Urothelium cell line (cell line): ENCODE results near the gene PLXNA4.
"Not testable (repeated sequence)": the region's sequence is repeated elsewhere in the genome, so short reads cannot be mapped to it uniquely, and the experiment has no call there.

Experiments
- DNase-seq: peaks from one replicate; pipeline ENCODE4 v3.0.0; 2011; ENCODE audit warnings: low spot score, mixed read lengths
- FAIRE-seq: peaks from 2 replicates; lab custom pipeline; 2011; peaks lifted over from hg19 to GRCh38; lab: Jason Lieb, UNC

The PLXNA4 gene, protein sequence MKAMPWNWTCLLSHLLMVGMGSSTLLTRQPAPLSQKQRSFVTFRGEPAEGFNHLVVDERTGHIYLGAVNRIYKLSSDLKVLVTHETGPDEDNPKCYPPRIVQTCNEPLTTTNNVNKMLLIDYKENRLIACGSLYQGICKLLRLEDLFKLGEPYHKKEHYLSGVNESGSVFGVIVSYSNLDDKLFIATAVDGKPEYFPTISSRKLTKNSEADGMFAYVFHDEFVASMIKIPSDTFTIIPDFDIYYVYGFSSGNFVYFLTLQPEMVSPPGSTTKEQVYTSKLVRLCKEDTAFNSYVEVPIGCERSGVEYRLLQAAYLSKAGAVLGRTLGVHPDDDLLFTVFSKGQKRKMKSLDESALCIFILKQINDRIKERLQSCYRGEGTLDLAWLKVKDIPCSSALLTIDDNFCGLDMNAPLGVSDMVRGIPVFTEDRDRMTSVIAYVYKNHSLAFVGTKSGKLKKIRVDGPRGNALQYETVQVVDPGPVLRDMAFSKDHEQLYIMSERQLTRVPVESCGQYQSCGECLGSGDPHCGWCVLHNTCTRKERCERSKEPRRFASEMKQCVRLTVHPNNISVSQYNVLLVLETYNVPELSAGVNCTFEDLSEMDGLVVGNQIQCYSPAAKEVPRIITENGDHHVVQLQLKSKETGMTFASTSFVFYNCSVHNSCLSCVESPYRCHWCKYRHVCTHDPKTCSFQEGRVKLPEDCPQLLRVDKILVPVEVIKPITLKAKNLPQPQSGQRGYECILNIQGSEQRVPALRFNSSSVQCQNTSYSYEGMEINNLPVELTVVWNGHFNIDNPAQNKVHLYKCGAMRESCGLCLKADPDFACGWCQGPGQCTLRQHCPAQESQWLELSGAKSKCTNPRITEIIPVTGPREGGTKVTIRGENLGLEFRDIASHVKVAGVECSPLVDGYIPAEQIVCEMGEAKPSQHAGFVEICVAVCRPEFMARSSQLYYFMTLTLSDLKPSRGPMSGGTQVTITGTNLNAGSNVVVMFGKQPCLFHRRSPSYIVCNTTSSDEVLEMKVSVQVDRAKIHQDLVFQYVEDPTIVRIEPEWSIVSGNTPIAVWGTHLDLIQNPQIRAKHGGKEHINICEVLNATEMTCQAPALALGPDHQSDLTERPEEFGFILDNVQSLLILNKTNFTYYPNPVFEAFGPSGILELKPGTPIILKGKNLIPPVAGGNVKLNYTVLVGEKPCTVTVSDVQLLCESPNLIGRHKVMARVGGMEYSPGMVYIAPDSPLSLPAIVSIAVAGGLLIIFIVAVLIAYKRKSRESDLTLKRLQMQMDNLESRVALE (N-terminal part only)

DNA sequence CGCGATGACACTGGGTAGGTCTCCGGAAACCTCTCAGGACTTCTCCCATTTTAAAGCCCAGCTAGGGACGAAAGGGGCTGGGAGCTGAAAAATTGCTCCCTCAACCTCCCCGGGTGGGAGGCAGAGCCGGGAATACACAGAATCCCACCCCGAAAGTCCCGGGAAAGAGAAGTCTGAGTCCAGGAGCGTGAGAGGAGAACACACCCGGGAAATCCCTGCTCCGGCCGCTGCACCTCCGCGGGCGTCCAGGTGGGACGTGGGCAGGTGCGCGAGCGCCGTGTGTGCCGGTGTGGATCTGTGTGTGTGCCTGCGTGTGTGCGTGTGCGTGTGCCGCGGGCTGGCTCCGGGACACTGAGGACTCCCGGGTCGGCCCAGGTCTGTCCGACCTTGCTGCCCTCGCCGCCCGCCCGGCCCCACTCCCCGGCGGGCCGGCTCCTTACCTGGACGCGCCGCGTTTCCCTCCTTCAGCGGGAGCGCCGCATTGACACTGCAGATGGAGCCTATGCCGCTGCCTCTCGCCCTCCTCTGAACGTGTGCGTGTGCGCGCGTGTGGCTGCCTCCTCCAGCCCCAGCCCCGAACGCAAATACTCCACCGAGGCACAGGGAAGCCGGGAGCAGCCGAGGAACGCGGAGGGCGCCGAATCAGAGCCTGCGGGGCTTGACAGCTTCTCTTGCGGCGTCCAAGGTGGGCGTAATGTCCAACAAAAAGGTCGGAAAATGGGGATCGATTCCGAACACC, at the start of gene PLXNA4:
Gene PLXNA4 (minus strand): TSS at position 489 of the 739 bp plus-strand sequence. CDS start 67,777 bp downstream, outside the sequence.
- FAIRE-seq: no peak
- DNase-seq: no peak

DNA sequence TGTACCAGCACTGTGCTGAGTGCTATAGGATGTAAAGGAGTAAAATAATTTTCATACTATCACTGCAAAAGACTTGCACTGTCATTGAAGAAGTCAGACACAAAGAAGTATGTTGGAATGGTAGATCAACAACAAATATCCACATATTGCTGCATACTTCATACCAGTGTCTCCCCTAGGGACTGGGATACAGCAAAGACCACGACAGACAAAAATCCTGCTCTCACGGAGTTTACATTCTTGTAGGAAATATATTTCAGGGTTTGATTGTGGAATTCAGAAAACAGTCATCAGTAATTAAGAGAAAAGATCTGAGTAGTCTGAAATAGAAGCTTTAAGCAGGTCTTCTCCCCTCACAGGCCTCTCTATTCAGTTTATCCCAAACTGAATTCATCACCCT, 49.4 kb upstream of the PLXNA4 start:
- no peak for FAIRE-seq
- no peak for DNase-seq

DNA sequence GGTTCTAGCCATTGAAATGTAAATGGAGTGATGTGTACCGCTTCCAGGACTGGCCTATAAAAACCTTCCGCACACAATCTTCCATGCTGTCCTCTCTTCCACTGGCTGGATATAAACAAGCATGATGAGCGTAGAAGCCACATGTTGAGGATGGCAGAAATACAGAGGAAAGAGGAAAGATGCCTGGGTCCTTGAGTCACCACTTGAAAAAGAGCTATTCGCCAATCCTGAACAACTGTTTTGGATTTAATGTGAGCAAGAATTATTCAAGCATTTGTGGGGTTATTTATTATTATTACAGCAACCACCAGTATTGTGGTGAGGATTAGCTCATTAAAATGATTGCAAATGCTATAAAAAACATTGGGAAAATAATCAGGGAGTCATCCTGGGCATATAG, 45.8 kb upstream of the PLXNA4 start:
- DNase-seq (no peak), FAIRE-seq (no peak)

DNA sequence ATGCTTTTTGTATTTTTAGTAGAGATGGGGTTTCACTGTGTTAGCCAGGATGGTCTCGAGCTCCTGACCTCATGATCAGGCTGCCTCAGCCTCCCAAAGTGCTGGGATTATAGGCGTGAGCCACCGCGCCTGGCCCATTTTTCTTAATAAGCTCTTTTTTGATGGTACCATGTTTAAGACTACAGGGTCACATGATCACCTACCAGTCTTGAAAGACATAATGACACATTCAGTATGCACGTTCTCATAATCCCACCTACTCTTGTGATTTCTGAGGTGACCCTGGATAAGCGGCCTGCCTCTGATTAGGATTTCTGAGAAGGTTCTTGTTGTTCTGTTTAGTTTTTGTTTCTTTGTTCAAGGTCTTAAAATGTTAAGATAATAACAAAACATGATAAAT, 43.7 kb upstream of the PLXNA4 start:
- FAIRE-seq (no peak), DNase-seq (no peak)

DNA sequence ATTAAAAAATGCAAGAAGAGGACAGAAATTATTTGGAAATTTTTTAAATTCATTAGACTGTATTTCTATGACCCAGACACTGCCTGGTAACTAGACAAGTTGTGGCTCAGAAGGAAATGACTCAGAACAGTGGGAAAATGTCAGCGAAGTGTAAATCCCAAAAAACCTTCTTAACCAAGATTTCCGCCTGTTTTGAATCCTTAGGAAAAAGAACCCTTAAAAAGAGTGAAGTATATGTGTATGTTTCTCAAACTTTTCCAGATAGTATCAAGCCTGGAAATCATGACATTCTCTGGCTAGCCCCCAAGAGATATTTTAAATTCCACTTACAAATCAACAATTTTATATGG, 42.7 kb upstream of the PLXNA4 start:
- FAIRE-seq (no peak), DNase-seq (peak; percentile 5)

DNA sequence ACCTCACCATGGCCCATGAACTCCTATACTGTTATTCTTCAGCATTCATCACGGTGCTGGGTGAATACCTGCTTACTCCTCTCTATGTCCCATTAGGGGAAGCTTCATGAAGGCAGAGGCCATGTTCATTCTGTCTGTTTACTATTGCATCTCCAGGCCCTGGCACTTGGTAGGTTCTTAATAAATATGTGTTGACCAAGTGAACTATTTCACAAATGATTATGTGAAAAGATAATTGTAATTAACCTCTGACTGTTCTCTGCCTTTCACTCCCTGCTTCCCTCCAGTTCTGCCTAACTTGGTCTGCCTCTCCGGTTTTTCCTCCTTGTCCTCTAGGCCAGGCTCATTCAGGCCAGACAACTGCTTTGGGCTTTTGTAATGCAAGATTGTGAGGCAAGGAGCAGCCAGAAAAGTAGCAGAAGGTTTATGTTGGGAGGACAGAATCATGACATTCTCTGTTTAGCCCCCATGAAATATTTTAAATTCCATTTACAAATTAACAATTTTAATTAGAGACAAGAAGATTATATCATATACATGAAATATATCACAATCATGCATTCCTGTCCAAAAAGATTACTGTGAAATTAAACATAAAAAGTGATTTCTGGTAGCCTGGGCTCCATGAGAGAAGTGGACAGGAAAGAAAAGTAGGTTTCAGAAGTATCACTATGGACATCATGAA, 42.1 kb upstream of the PLXNA4 start:
- FAIRE-seq (no peak), DNase-seq (no peak)

DNA sequence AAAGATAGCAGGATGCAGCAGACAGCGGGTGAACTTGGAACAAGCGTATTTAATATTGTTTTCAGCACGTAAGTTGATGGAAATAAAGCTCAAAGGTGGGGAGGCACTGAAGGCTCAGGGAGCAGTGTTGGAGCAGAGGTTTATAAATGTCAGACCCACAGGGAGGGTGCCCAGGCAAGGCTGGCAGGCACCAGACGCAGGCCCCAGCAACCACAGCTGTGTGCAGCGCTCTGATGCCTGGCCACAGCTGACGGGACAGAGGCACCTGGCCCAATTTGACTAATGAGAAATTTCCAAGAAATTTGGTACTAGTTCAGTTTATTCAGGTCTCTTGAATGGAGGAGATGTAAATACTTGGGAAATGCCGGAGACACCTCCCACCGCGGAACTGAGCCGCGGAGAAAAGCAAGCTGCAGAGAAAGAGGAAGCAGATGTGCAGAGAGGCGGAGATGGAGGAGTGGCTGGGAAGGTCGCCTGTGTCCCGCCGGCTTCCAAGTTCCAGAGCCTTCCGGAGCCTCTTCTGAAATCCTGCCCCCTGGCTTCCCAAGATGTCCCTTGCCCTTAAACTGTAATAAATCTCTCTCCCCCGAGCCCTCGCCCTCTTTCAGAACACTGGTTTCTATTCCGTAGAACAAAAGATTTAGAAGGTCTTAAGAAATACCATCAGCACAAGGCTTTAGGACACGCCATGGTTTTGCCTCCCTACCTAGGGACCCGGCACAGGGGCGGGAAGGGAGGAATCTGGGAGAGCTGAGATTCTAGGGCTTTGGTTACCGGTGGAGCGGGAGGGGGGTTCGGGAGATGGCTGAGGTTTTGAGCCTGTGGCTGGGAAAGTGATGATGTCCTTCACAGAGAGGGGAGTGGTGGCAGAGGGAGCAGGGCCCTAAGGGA, 38.4 kb upstream of the PLXNA4 start:
- FAIRE-seq: no peak

DNA sequence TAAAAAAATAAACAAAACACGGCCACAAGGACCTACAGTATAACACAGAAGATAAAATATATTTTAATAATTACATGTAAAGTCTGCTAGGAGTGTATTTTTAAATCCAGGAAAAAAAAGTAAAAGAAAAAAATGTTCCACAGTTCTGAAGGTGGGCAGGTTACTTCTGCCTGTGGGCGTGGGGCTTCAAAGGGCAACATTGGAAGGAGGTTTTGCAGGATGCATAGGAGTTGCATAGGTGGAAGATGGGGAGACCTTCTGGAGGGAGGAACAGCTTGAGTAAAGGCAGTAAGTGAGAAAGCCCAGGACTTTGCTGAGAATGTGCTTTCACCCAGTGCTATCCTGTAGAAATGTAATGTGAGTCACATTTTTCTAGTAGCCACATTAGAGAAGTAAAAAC, 37.5 kb upstream of the PLXNA4 start:
- FAIRE-seq (no peak), DNase-seq (no peak)

More for the DNA sequence above, 38.4 kb upstream of the PLXNA4 start:
- peak; percentile 6 for DNase-seq

DNA sequence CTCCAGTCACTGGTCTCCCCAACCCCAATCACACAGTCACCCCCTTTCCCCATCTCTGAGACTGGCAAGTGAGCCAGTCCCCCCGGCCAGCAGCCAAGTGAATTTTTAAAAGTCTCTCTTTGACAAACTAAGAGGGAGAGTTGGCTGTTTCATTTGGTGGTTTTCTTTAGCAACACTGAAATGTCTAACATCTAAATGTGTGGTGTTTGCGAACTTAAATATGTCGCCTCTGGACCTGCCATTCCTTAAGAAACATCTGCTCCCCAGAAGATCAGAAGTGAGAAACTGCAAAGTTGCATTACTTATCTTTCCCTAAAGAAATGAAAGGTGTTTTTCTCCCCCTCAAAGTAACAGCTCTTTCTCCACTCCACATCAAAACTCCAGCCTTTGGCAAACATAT, 34.7 kb upstream of the PLXNA4 start:
- no peak for DNase-seq
- FAIRE-seq: no peak

DNA sequence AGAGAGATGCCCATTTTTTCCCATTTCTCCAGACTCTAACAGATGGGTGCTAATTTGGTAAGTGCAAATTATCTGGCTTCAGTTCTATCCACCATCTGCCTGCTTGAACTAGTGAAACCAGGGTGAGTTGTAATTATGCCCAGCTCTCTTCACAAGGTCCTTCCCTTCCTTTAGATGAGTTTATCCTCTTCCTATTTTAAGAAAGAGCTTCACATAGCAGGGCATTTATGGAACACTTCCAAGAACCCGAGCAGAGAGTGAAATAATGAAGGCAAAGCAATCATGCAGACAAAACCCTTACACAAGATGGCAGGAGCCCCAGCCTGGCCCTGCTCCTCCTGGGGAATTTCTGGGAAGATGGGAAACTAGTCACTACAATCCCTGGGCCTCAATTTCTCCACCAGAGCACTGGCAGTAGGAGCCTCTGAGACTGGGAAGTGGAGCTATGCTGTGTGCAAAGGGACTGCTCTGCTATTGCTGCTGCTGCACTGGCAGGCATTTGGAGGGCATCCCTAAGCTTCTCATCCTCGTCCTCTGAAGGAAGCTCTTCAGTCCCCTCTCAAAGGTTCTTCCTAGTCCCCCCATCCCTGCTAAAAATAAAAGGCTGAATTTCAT, 33.7 kb upstream of the PLXNA4 start:
- FAIRE-seq: no peak
- DNase-seq: no peak

DNA sequence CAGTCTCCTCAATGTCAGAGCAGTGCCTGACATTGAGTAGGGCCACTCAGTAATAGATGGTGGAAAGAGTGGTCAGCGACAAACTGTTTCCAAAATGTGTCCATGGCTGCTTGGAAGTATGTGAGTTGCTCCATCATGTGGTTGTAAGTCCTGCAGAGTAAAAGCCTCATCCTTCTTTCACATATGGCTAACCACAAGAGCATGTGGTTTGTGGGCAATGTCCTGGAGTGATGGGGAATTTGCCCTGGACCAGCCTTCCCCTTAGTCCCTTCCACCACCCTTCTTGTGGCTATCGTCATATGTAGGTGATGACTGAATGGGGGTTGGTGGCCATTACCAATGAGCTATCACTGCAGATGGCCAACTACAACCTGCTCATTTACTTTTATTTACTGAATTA, 33.0 kb upstream of the PLXNA4 start:
- FAIRE-seq (no peak), DNase-seq (no peak)

DNA sequence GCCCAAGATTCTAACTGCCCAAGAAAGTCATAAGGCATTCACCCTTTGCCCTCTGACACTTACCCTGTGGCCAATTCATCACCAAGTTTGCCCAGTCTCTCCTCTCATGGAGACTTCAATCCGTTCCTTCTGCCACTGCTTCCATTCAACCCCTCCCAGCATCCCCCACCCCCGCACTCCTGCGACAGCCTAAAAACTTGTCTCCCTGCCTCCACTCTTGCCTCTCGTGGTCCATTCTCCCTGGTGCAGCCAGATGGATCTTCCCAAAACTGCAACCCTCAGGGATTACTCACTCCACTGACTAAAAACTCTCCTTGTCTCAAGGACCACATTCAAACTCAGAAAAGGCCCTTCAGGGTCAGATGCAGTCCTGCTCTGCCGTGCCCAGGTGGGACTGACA, 32.3 kb upstream of the PLXNA4 start:
- FAIRE-seq (no peak), DNase-seq (no peak)

DNA sequence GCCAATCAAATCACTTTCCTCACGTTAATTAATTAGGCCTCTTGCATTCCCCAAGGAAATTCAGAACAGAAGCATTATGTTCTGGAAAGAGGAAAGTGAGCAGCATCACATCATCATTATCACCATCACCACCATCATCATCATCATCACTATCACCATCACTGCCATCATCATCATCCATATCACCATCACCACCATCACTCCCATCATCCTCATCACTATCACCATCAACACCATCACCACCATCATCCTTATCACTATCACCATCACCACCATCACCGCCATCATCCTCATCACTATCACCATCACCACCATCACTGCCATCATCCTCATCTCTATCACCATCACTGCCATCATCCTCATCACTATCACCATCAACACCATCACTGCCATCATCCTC, 31.4 kb upstream of the PLXNA4 start:
- no peak for FAIRE-seq
- no peak for DNase-seq

DNA sequence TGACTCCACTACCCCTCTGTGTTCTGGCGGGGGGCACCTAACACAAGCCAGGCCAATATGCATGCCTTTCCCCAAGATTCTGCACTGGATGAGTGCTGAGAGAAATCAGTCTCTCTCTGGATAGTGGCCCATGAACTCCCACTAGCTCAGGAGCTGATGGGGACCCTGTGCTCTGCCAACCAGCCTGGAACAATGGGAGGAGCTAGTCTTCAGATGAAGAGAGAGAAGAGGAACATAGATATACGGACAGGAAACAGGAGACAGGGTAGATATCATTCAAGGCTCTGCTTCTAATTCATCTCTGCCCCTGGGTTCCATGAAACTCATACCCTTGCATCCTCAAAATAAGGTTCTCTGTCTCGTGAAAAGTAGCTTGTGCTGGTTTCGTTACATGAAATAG, 27.9 kb upstream of the PLXNA4 start:
- no peak for DNase-seq

DNA sequence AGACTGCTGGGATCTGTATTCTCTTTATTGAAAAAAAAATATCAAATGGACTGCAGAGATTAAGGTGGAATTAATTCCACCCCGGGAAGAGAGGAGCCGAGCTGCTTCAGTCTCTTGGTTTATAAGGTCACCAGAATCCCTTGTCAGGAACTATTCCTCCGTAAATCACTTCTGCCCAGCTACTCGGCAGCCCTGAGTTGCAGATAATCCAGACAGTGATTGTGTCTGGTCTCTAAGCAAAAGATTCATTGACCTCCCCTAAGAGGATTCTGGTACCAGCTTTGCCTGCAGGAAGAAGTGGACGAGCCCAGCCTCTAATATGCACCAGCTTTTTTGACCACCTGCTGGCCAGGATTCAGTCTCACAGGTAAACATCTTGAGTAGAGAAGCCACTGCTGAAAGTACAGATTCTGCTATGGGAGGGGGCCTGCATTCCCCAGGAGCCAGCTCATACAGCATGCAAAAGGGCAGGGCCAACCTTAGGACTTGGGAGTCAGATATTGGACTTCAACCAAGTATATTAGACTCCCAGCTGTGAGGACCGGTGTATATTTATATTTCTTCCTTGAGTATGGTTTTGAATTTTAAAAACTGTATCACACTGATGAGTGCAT, 27.1 kb upstream of the PLXNA4 start:
- FAIRE-seq: no peak
- DNase-seq: no peak

More for the DNA sequence above, 27.9 kb upstream of the PLXNA4 start:
- FAIRE-seq: no peak

DNA sequence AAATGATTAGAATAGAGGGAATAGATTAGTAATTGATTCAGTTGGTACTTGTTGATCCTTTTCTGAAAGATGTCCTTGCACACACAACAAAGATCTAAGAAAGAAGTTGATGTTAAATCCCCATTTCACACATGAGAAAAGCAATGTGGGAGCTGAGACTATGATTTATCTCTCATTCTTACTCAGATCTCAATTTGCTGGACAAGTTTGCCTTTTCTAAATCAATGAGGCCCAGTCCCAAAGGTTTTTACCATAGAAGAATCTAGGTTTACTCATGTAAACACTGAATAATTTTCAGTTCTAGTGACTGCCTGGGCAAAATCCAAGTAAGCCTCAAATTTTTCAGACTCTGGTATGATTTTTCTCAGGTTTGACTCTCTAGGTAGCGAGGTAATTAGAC, 25.5 kb upstream of the PLXNA4 start:
- DNase-seq: no peak
- no peak for FAIRE-seq

DNA sequence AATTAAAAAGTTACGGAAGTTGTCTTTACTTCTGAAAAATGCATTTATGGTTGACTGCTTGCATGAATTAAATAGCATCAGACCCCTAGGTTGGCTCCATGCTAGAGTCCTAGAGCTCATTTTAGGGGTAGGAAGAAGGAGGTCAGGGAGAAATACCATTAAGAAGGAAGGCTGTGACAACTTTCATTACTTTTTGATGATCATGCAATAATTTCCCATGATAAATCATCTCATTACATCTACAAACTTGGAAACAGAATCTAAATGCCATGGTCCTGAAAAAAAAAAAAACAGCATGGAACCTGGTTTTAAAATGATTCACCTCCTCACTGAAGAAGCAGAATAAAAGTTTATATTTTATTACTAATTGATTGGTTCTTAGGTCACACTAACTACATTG, 20.3 kb upstream of the PLXNA4 start:
- FAIRE-seq (no peak), DNase-seq (no peak)

DNA sequence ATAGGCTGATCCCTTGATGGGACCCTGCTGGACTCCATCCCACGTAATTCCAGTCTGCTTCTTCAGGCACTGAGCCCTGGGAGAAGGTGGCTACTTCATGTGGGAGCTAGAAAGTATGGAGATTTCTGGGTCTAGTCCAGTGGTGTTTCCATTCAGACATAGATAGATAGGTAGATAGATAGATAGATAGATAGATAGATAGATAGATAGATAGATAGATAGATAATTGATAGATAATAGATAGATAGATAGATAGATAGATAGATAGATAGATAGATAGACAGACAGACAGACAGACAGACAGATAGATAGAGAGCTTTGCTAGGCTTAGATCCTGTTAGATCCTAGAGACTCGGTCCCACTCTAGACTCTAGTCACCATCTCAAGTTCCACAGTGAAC, 18.5 kb upstream of the PLXNA4 start:
- not testable (repeated sequence) for DNase-seq, FAIRE-seq
